MCF 10A (cell line): ENCODE data around the gene CACNA1D. TPM values are rescaled to one million over a fixed set of nuclear protein-coding genes. Genes with fewer than 3 reads are reported as not detected.

ENCODE experiments used
- BruUV-seq: library from RNA; stranded (reverse); fragments of 400-500 nt; replicated peaks from 2 replicates; lab custom pipeline; 2021; lab: Mats Ljungman, UMichigan
- CTCF ChIA-PET: fragments of 300-600 bp; sonication (Branson Sonifier 250); formaldehyde crosslinking; extraction: SDS; loops from one replicate; lab custom pipeline; 2021; ENCODE audit warnings: antibody characterized with exemption, inconsistent platforms; lab: Yijun Ruan, JAX
- POLR2A ChIA-PET: fragments of 300-600, 350-650 bp; sonication (Branson Sonifier 250); formaldehyde crosslinking; extraction: SDS; loops from one replicate; lab custom pipeline; 2020; ENCODE audit warnings: antibody characterized with exemption, inconsistent platforms; lab: Yijun Ruan, JAX
- DNase-seq: peaks from one replicate; pipeline ENCODE4 v3.0.0-alpha.2; 2018; ENCODE audit not compliant: unreplicated experiment
- H3K27ac Mint-ChIP-seq: one replicate; pipeline ENCODE4 v1.8.0; 2022; ENCODE audit warnings: mild to moderate bottlenecking, low read depth, mixed read lengths; ENCODE audit not compliant: unreplicated experiment
- H3K27me3 Mint-ChIP-seq: one replicate; pipeline ENCODE4 v1.8.0; 2022; ENCODE audit warnings: mixed read lengths; ENCODE audit not compliant: insufficient read depth, unreplicated experiment
- H3K36me3 Mint-ChIP-seq: one replicate; pipeline ENCODE4 v1.8.0; 2022; ENCODE audit warnings: mild to moderate bottlenecking, moderate library complexity, mixed read lengths; ENCODE audit not compliant: insufficient read depth, unreplicated experiment
- H3K4me1 Mint-ChIP-seq: one replicate; pipeline ENCODE4 v1.8.0; 2022; ENCODE audit warnings: mixed read lengths; ENCODE audit not compliant: insufficient read depth, unreplicated experiment
- H3K4me3 Mint-ChIP-seq: one replicate; pipeline ENCODE4 v1.8.0; 2022; ENCODE audit warnings: mild to moderate bottlenecking, moderate library complexity, mixed read lengths; ENCODE audit not compliant: unreplicated experiment
- H3K9me3 Mint-ChIP-seq: one replicate; pipeline ENCODE4 v1.8.0; 2022; ENCODE audit warnings: mixed read lengths; ENCODE audit not compliant: unreplicated experiment
- intact Hi-C: fragments of 100-400 bp; cut with micrococcal nuclease; formaldehyde crosslinking; loops from 2 replicates; pipeline ENCODE4 v1.14.1; 2022
- total RNA-seq: library from RNA; stranded (reverse); gene quantifications from 2 replicates; pipeline ENCODE4 v1.2.3, GENCODE V29; 2022
- TF ChIP-seq, protein P1 (sequence below): fragments of 200-600 bp; IDR thresholded peaks from one replicate; pipeline ENCODE4 v1.8.0; 2022; ENCODE audit warnings: antibody characterized with exemption, mild to moderate bottlenecking; ENCODE audit not compliant: unreplicated experiment

Gene CACNA1D
- total RNA-seq, 1 experiment from 2014 or later, result 0.26 TPM

DNA sequence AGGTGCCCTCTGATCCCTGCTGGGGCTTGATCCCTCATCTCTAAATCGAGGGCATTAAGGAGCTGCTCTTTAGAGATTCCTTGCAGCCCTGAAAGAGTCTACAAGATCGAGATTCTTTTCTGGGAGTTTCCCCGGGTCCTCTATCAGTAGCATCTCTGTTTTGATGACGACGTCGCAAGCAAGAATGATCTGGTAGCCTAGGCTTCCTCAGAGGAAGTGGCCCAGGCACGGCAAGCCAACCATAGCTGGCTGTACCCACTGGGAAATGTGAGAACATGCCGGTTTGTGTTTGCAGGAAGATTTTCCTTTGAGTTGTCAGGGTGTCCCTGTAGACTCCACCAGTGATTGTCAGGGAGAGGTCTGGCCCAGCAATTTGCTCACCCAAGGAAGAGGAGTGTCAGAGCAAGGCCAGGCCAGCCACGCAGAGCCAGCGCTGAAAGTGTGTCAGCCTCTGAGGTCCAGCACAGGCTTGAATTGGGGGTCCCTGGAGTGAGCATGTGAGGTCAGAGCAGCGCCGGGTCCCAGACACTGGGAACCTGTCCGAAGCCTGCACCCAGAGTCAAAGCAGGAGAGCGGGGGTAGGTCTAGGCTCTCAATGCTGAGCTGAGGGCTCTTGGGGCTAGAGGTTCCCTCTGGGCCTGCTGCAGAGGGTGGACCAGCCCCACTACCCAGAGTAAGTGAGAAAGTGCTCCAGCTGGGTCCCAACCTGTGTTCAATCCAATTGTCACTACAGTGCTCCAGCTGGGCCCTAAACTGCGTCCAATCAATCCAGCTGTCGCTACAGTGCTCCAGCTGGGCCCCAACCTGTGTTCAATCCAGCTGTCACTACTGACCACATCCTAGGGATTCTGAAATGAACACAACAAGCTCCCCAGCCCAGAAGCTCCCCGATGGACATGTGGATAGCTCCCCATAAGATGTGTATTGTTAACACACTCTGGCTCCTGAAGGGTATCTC is 256.1 kb downstream of the CACNA1D start:
- no peak overlapping the region for H3K27ac Mint-ChIP-seq
- no peaks in the 10 kb centered on the region for H3K9me3 Mint-ChIP-seq
- no TSS peak for BruUV-seq
- no peaks in the 10 kb centered on the region for H3K36me3 Mint-ChIP-seq
- TF ChIP-seq, protein P1, sequence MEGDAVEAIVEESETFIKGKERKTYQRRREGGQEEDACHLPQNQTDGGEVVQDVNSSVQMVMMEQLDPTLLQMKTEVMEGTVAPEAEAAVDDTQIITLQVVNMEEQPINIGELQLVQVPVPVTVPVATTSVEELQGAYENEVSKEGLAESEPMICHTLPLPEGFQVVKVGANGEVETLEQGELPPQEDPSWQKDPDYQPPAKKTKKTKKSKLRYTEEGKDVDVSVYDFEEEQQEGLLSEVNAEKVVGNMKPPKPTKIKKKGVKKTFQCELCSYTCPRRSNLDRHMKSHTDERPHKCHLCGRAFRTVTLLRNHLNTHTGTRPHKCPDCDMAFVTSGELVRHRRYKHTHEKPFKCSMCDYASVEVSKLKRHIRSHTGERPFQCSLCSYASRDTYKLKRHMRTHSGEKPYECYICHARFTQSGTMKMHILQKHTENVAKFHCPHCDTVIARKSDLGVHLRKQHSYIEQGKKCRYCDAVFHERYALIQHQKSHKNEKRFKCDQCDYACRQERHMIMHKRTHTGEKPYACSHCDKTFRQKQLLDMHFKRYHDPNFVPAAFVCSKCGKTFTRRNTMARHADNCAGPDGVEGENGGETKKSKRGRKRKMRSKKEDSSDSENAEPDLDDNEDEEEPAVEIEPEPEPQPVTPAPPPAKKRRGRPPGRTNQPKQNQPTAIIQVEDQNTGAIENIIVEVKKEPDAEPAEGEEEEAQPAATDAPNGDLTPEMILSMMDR, result no peak
- H3K4me1 Mint-ChIP-seq, result no peaks in the 10 kb centered on the region
- ChIA-PET CTCF (interaction anchor here (0.8 kb wide), 1 partner anchor 41 kb away, joined by 3 read pairs; no protein-coding TSS in a partner anchor), POLR2A (no interaction called here)
- H3K27me3 Mint-ChIP-seq, result peaks cover 10% of the 10 kb centered on the region
- no peak for DNase-seq
- intact Hi-C loops, result no loop called here
- H3K4me3 Mint-ChIP-seq, result no peak overlapping the region

- ChIA-PET POLR2A (no interaction called here), CTCF (no interaction called here)
- no peak overlapping the region for H3K27ac Mint-ChIP-seq
- H3K36me3 Mint-ChIP-seq, result no peaks in the 10 kb centered on the region
- H3K9me3 Mint-ChIP-seq, result no peaks in the 10 kb centered on the region
- peaks cover 28% of the 10 kb centered on the region for H3K27me3 Mint-ChIP-seq
- no TSS peak for BruUV-seq
- no peak overlapping the region for H3K4me3 Mint-ChIP-seq
- TF ChIP-seq, protein P1, result no peak
- intact Hi-C loops, result no loop called here
- H3K4me1 Mint-ChIP-seq, result no peaks in the 10 kb centered on the region
- no peak for DNase-seq
These were observed 259.2 kb downstream of the CACNA1D start for GRCh38 chr3:53753518-53754183.

DNA sequence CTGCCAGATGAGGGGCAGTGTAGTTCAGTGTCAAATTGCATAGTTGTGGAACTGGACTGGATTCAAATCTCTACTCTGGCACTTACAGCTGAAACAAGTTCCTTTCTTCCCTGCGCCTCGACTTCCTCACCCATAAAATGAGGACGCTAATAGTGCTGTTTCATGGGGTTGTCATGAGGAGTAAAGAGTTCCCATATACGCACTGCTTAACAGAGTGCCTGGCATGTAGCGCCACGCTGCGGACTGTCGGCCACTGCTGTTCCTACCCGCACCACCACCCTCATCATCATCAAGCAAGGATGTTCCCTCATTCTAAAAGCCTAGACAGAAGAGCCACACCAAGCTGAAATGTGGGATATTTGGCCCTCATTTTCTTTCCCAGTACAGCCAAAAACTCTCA is 259.9 kb downstream of the CACNA1D start:
- Mint-ChIP-seq H3K27ac (no peak overlapping the region), H3K9me3 (no peaks in the 10 kb centered on the region), H3K4me1 (no peaks in the 10 kb centered on the region), H3K27me3 (peaks cover 30% of the 10 kb centered on the region), H3K36me3 (no peaks in the 10 kb centered on the region), H3K4me3 (no peak overlapping the region)
- CTCF ChIA-PET, result interaction anchor here (0.7 kb wide), 1 partner anchor 15 kb away, joined by 3 read pairs; no protein-coding TSS in a partner anchor
- BruUV-seq, result no TSS peak
- TF ChIP-seq, protein P1, result no peak
- intact Hi-C loops, result no loop called here
- POLR2A ChIA-PET, result no interaction called here
- no peak for DNase-seq

DNA sequence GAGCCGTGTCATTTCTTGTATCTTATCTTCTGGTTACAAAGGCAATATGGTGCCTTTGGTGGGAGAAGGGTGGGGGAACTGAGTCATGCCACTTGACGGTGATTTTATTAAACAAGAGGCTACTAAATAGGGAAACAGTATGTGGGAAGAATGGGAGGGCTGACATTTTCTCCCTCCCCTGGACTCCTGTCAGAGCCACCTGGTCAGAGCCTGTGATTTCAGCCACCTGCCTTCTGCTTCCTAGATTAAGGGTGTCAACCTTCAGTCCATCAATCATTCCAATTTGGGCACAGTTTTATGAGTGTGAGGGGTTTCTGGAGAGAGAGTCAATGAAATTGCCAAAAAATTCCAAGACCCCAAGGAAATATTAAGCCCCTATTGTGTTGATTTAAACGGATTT is 264.4 kb downstream of the CACNA1D start:
- CTCF ChIA-PET, result no interaction called here
- H3K4me3 Mint-ChIP-seq, result no peak overlapping the region
- intact Hi-C loops, result no loop called here
- POLR2A ChIA-PET, result no interaction called here
- H3K9me3 Mint-ChIP-seq, result no peaks in the 10 kb centered on the region
- H3K27ac Mint-ChIP-seq, result no peak overlapping the region
- no peaks in the 10 kb centered on the region for H3K4me1 Mint-ChIP-seq
- DNase-seq, result no peak
- TF ChIP-seq, protein P1, result no peak
- H3K27me3 Mint-ChIP-seq, result peaks cover 20% of the 10 kb centered on the region
- H3K36me3 Mint-ChIP-seq, result no peaks in the 10 kb centered on the region
- no TSS peak for BruUV-seq
